Fibroblast of villous mesenchyme (primary cell): ENCODE measurements around the gene BPGM. TPM values are rescaled to one million over a fixed set of nuclear protein-coding genes. Genes with fewer than 3 reads are reported as not detected.

ENCODE experiments used
- DNase-seq: peaks from one replicate; pipeline ENCODE4 v3.0.0-alpha.2; 2010; ENCODE audit warnings: low read depth
- H3K4me3 ChIP-seq: 2 replicates; pipeline ENCODE4 v1.5.1; 2011; ENCODE audit warnings: low read depth, mild to moderate bottlenecking, low read length
- total RNA-seq: library from RNA; depleted of rRNA; stranded (reverse); fragments of >200 nt; gene quantifications from 2 replicates; pipeline ENCODE4 v1.2.3, GENCODE V29; 2012
- TF ChIP-seq, protein P1 (sequence below): IDR thresholded peaks from 2 replicates; pipeline ENCODE4 v1.5.1; 2012; ENCODE audit warnings: low read depth, mild to moderate bottlenecking, low read length; ENCODE audit not compliant: insufficient read depth

Gene BPGM
- total RNA-seq, 1 donor: 59.2 TPM

DNA sequence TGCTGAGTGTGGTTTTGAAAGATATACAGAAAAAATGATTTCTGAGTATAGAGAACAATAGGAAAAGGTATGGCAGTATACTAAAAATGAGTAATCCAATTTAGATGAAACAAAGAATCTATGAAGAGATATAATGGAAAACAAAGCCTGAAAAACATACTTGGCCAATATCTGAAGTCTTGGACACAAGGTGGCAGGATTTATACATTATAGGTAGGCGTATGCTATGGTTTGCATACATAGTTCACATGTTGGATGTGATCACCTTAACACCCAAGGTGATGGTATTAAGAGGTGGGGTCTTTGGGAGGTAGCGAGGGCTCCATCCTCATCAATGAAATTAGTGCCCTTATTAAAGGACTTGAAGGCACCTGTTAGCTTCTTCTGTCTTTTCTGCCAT lies 34.5 kb upstream of the BPGM start:
- no peak for DNase-seq
- no peak overlapping the region for H3K4me3 ChIP-seq
- TF ChIP-seq, protein P1, sequence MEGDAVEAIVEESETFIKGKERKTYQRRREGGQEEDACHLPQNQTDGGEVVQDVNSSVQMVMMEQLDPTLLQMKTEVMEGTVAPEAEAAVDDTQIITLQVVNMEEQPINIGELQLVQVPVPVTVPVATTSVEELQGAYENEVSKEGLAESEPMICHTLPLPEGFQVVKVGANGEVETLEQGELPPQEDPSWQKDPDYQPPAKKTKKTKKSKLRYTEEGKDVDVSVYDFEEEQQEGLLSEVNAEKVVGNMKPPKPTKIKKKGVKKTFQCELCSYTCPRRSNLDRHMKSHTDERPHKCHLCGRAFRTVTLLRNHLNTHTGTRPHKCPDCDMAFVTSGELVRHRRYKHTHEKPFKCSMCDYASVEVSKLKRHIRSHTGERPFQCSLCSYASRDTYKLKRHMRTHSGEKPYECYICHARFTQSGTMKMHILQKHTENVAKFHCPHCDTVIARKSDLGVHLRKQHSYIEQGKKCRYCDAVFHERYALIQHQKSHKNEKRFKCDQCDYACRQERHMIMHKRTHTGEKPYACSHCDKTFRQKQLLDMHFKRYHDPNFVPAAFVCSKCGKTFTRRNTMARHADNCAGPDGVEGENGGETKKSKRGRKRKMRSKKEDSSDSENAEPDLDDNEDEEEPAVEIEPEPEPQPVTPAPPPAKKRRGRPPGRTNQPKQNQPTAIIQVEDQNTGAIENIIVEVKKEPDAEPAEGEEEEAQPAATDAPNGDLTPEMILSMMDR: no peak

DNA sequence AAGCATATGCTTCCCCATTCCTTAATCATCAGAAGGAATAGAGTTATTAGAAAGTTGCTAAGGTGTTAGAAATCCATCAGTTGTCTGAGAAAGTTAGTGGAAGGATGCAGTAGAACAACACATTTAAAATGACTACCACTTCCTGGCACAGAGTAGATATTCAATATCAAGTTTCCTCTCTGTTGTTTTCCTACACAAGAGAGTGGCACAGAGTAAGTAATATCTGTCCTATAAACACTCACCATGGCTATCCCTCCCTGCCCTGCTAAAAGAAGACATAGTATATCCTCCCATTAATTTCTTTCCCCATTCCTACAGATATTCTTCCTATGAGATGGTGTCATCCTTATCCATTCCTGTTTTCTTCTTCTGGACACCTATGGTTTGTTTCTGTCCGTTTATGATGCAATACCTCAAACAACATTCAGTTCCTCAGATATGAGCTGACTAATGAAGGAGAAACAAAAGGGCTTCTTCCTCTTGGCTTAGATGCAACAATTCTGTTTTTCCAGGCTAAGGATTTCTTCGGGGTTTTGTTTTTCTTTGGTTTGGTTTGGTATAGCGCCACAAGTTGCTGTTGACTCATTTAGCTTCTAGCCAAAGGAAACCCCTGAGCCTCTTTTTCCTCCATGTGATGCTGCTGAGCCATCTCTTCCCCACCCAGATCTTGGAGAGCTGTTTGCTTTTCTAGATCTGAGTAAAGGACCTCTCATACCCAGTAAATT lies 32.9 kb upstream of the BPGM start:
- TF ChIP-seq, protein P1: no peak
- peak; percentile 86 for DNase-seq
- H3K4me3 ChIP-seq: no peak overlapping the region

- H3K4me3 ChIP-seq: no peak overlapping the region
- TF ChIP-seq, protein P1: no peak
- DNase-seq: no peak
Measured at GRCh38 chr7:134616611-134617010, 30.0 kb upstream of the BPGM start.

DNA sequence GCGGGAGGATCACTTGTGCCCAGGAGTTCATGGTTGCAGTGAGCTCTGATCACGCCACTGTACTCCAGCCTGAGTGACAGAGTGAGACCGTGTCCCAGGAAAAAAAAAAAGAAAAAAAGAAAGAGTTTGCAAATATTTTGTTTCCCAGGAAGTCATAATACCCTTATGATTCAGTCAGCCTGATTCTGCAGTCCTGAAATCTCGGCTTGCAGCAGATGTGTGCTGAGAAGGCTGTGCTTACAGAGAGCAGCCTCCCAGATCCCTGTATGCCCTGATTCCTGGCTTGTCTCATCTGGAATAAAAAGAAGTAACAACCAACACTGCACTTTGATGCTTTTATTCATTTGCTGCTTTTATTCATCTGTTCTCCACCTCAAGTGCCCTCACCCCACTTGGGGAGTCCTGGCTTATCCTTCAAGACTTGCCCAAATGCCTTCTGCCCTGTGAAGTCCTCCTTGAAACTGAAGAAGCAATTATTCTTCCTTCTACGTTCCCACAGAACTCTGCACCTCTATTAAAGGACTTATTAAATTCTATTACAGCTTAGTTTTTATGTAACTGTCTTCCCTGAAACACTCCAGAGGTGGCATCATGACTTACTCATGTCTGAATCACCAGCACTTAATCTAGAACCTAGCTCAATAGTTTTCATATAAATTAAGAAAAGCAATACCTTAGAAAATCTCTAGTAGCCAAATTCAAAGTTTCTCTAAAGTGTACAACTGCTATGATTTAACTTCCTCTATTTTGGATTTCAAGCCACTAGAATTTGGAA lies 27.7 kb upstream of the BPGM start:
- TF ChIP-seq, protein P1: no peak
- peak; percentile 76 for DNase-seq
- no peak overlapping the region for H3K4me3 ChIP-seq

GRCh38 chr7:134619627-134620331 lies 26.9 kb upstream of the BPGM start:
- no peak overlapping the region for H3K4me3 ChIP-seq
- DNase-seq: peak; percentile 72
- TF ChIP-seq, protein P1: no peak

DNA sequence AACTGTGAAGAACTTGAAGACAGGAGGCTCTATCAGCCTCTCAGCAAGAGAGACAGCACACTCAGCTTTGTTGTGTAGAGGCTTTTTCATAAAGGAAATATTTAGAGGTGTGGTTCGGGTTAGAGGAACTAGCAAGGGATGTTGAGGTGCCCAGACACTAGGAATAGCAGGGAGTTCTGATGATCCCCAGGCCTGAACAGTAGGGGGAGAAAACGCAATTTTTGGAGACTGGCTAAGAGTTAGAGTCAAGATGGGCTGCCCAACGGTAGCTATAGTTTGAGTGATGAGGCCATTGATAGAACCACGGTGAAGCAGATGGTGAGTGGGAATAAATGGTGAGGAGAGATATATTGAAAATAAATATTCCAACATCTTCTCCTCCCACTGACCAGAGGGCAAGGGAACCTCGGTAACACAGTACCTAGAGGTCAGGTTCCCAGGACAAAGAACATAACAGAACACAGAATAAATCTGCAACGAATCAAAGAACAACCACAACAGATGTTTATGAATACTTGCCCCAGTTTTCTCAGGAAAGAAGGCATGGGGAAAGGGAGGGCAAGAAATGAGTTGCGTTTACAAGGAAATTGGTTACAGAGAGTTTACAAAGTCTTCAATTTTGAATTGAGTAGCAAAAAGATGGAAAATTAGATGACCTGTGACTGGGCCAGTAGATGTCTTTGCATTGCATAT lies 24.2 kb upstream of the BPGM start:
- DNase-seq: peak; percentile 41
- TF ChIP-seq, protein P1: no peak
- no peak overlapping the region for H3K4me3 ChIP-seq
